ENCODE measurements around the gene ZER1. TPM values are rescaled to one million over a fixed set of nuclear protein-coding genes. Genes with fewer than 3 reads are reported as not detected.

ZER1 gene
- total and polyA plus RNA-seq, 2 of the 8 experiments (the other 6 are each of a cell fraction or from before 2014, with no cell fraction given): 20.5 to 26.6 TPM

GRCh38 chr9:128683340-128684064, 88.2 kb downstream of the ZER1 start:
- Histone ChIP-seq H2BK5ac (ENCODE audit: low read depth, low read length) (peak overlapping the region; percentile 95), H3K27ac (ENCODE audit: low read depth, low read length) (peak overlapping the region; percentile 95), H2AFZ (ENCODE audit: low read length) (0 out of 2 replicates have a peak overlapping the region, but pooled peaks have one; percentile 11), H3K9me3 (ENCODE audit: insufficient read depth in 2 of 2, low read depth in 1 of 2, low read length in 1 of 2) (no peaks in the 10 kb centered on the region; a peak in 1 of 4 replicates), H3K56ac (replicated peaks; ENCODE audit: insufficient read length, low read depth, low read length) (peak overlapping the region; percentile 85), H4K8ac (ENCODE audit: extremely low read depth, insufficient read depth, low read length) (peak overlapping the region; percentile 82; the same call in 1 of the 2 replicates), H3K9ac (replicated peaks in 1 of 4; ENCODE audit: extremely low read depth in 1 of 4, low read depth in 3 of 4, low read length in 3 of 4) (peak overlapping the region; percentile 89 to 96 (median 92)), H3K4me1 (replicated peaks in 1 of 4; ENCODE audit: control insufficient read depth in 3 of 4, insufficient read depth in 4 of 4, low read length in 3 of 4) (peaks cover 3 to 15% (median 8%) of the 10 kb centered on the region in 4 experiments; a peak in 6 of 7 replicates), H2BK15ac (ENCODE audit: low read length) (0 out of 2 replicates have a peak overlapping the region, but pooled peaks have one; percentile 12), H2AK5ac (ENCODE audit: low read depth, low read length) (peak overlapping the region; percentile 47), H3K4me2 (ENCODE audit: insufficient read depth in 1 of 2, low read depth in 2 of 2, low read length in 2 of 2) (peak overlapping the region; percentile 95 to 100), H3K14ac (ENCODE audit: insufficient read length) (no peak overlapping the region), H3K36me3 (ENCODE audit: control insufficient read depth in 2 of 4, insufficient read depth in 4 of 4, low read length in 3 of 4) (peaks cover 0 to 20% (median 0%) of the 10 kb centered on the region in 4 experiments; a peak in 1 of 8 replicates), H2BK20ac (ENCODE audit: low read length) (peak overlapping the region; percentile 29), H2BK120ac (replicated peaks; ENCODE audit: low read depth, low read length) (peak overlapping the region; percentile 30), H3K27me3 (replicated peaks in 1 of 4; ENCODE audit: control insufficient read depth in 3 of 4, extremely low read depth in 1 of 4, insufficient read depth in 3 of 4, low read length in 3 of 4) (no peaks in the 10 kb centered on the region), H4K5ac (ENCODE audit: insufficient read length, low read depth, low read length) (peak overlapping the region; percentile 91), H3K4me3 (ENCODE audit: extremely low read depth in 1 of 4, insufficient read depth in 2 of 4, low read depth in 3 of 4, low read length in 4 of 4) (peak overlapping the region; percentile 91 to 99 (median 97)), H3K79me2 (ENCODE audit: control insufficient read depth in 1 of 2, insufficient read depth in 2 of 2, low read length in 2 of 2) (peaks cover 25 to 49% of the 10 kb centered on the region in 2 experiments), H3K79me1 (ENCODE audit: low read depth, low read length) (peaks cover 8% of the 10 kb centered on the region; the same call in 1 of the 2 replicates), H3K18ac (ENCODE audit: extremely low read depth, low read length) (peak overlapping the region; percentile 98), H3K23me2 (ENCODE audit: low read depth, low read length) (peaks cover 17% of the 10 kb centered on the region), H2BK12ac (ENCODE audit: low read depth, low read length) (peak overlapping the region; percentile 46; the same call in 1 of the 2 replicates), H3K23ac (ENCODE audit: insufficient read length) (no peak overlapping the region), H3K4ac (replicated peaks; ENCODE audit: insufficient read length, low read depth, low read length) (peak overlapping the region; percentile 20), H4K91ac (replicated peaks; ENCODE audit: insufficient read length, low read length) (peak overlapping the region; percentile 85), H4K20me1 (replicated peaks in 1 of 2; ENCODE audit: control insufficient read depth in 1 of 2, insufficient read depth in 2 of 2, low read length in 2 of 2) (peaks cover 17 to 21% of the 10 kb centered on the region in 2 experiments)
- peak; percentile 92 to 94 for DNase-seq (ENCODE audit: low read depth in 1 of 2, low spot score in 2 of 2)
- POLR2A ChIA-PET (ENCODE audit: partially characterized antibody): interaction anchor here (0.5 to 46.1 kb wide), 24 partner anchors 6 to 340 kb away, joined by 3 to 1197 read pairs (median 4); partner anchors contain the start of genes DYNC2I2, PKN3, SET and SPTAN1
- 1% methylated on average over 20 of the region's 21 CpGs; no CpG with 5 or more reads in 1 of the 2 experiments for WGBS, 2 experiments (ENCODE audit: extremely low coverage in 1 of 2, insufficient coverage in 1 of 2, insufficient read length in 1 of 2, insufficient replicate concordance in 2 of 2, low coverage in 1 of 2, low lambda C conversion rate in 2 of 2, missing lambda C conversion rate in 1 of 2)
- CTCF ChIA-PET (ENCODE audit: partially characterized antibody): interaction anchor here (0.6 to 2.9 kb wide), 5 partner anchors 17 to 533 kb away, joined by 3 to 16 read pairs (median 5); no protein-coding TSS in a partner anchor
- no peak for FAIRE-seq
- TF ChIP-seq GTF2F1 (IDR thresholded peaks at IDR 0.05; ENCODE audit: borderline replicate concordance, low read depth, low read length) (peak; percentile 94), SIN3A (conservative IDR thresholded peaks at IDR 0.05 in 1 of 2, IDR thresholded peaks at IDR 0.05 in 1 of 2; ENCODE audit: low read depth in 1 of 2, low read length in 2 of 2) (peak; percentile 28 to 47; a peak in 2 of 4 replicates), NANOG (IDR thresholded peaks at IDR 0.05; ENCODE audit: insufficient read depth, low read depth, low read length, poor library complexity, severe bottlenecking) (peak; percentile 2), POLR2AphosphoS5 (IDR thresholded peaks at IDR 0.05; ENCODE audit: low read depth, low read length) (peak; percentile 99), EZH2 (IDR thresholded peaks at IDR 0.05; ENCODE audit: low read depth, low read length, severe bottlenecking) (no peak), E2F6 (IDR thresholded peaks at IDR 0.05) (peak; percentile 45; the same call in 1 of the 2 replicates), SP2 (IDR thresholded peaks at IDR 0.05; ENCODE audit: low read length) (no peak), RBBP5 (IDR thresholded peaks at IDR 0.05; ENCODE audit: borderline replicate concordance, low read depth, low read length) (peak; percentile 79), RNF2 (IDR thresholded peaks at IDR 0.05; ENCODE audit: borderline replicate concordance, low read depth, low read length, missing control alignments, poor library complexity, severe bottlenecking) (no peak)
